Measurements from ENCODE around the gene SORBS2.
"Not testable (repeated sequence)": the region's sequence is repeated elsewhere in the genome, so short reads cannot be mapped to it uniquely, and the experiment has no call there.

SORBS2 gene

GRCh38 chr4:185713272-185713671 is 98.7 kb downstream of the SORBS2 start:
- TF ChIP-seq POLR2A (IDR thresholded peaks at IDR 0.05; ENCODE audit: extremely low read depth, insufficient read length), result no peak
- no peak overlapping the region for H3K4me3 ChIP-seq (ENCODE audit: low read depth, low read length)
- DNase-seq (ENCODE audit: low read depth), result no peak

GRCh38 chr4:185712350-185713024 is 99.5 kb downstream of the SORBS2 start:
- TF ChIP-seq CTCF (IDR thresholded peaks at IDR 0.05; ENCODE audit: low read depth, low read length) (no peak), POLR2A (IDR thresholded peaks at IDR 0.05; ENCODE audit: extremely low read depth, insufficient read length) (no peak), MYC (IDR thresholded peaks at IDR 0.05; ENCODE audit: low read depth, low read length) (no peak), MAX (IDR thresholded peaks at IDR 0.05; ENCODE audit: low read depth, low read length) (no peak)
- H3K4me3 ChIP-seq (ENCODE audit: low read depth, low read length), result no peak overlapping the region
- no peak for DNase-seq (ENCODE audit: low read depth)

- no peak for DNase-seq (ENCODE audit: low read depth)
- H3K4me3 ChIP-seq (ENCODE audit: low read depth, low read length), result no peak overlapping the region
- TF ChIP-seq CTCF (IDR thresholded peaks at IDR 0.05; ENCODE audit: low read depth, low read length), result no peak
These were observed 100.3 kb downstream of the SORBS2 start for GRCh38 chr4:185711726-185712125.

GRCh38 chr4:185710487-185710995 is 101.5 kb downstream of the SORBS2 start:
- no peak for DNase-seq (ENCODE audit: low read depth)
- TF ChIP-seq MYC (IDR thresholded peaks at IDR 0.05; ENCODE audit: low read depth, low read length) (no peak), MAX (IDR thresholded peaks at IDR 0.05; ENCODE audit: low read depth, low read length) (no peak), POLR2A (IDR thresholded peaks at IDR 0.05; ENCODE audit: extremely low read depth, insufficient read length) (no peak), CTCF (IDR thresholded peaks at IDR 0.05; ENCODE audit: low read depth, low read length) (no peak)

GRCh38 chr4:185709802-185710486 is 102.0 kb downstream of the SORBS2 start:
- no peak for TF ChIP-seq CTCF (IDR thresholded peaks at IDR 0.05; ENCODE audit: low read depth, low read length)
- TF ChIP-seq MYC (IDR thresholded peaks at IDR 0.05; ENCODE audit: low read depth, low read length), result no peak
- TF ChIP-seq POLR2A (IDR thresholded peaks at IDR 0.05; ENCODE audit: extremely low read depth, insufficient read length), result no peak
- DNase-seq (ENCODE audit: low read depth), result no peak
- no peak overlapping the region for H3K4me3 ChIP-seq (ENCODE audit: low read depth, low read length)

More at GRCh38 chr4:185710487-185710995, 101.5 kb downstream of the SORBS2 start:
- no peak overlapping the region for H3K4me3 ChIP-seq (ENCODE audit: low read depth, low read length)

- no peak for DNase-seq (ENCODE audit: low read depth)
- TF ChIP-seq MAX (IDR thresholded peaks at IDR 0.05; ENCODE audit: low read depth, low read length) (no peak), CTCF (IDR thresholded peaks at IDR 0.05; ENCODE audit: low read depth, low read length) (no peak), POLR2A (IDR thresholded peaks at IDR 0.05; ENCODE audit: extremely low read depth, insufficient read length) (no peak), MYC (IDR thresholded peaks at IDR 0.05; ENCODE audit: low read depth, low read length) (no peak)
- H3K4me3 ChIP-seq (ENCODE audit: low read depth, low read length), result no peak overlapping the region
These were observed 103.6 kb downstream of the SORBS2 start for GRCh38 chr4:185708348-185708747.

GRCh38 chr4:185707622-185708021 is 104.4 kb downstream of the SORBS2 start:
- not testable (repeated sequence) for H3K4me3 ChIP-seq (ENCODE audit: low read depth, low read length); DNase-seq (ENCODE audit: low read depth)

Measured in NB4 (cell line).